GM10266 (cell line): Measurements from ENCODE around the gene OR4C11.

Source experiments
- DNase-seq: peaks from one replicate; pipeline ENCODE4 v3.0.0; 2012; ENCODE audit errors: extremely low spot score
- CTCF ChIP-seq: IDR thresholded peaks from 2 replicates; pipeline ENCODE4 v1.5.1; 2012; ENCODE audit warnings: mild to moderate bottlenecking, low read depth; ENCODE audit not compliant: control insufficient read depth, insufficient read depth; ENCODE audit errors: missing control alignments

The OR4C11 gene

DNA sequence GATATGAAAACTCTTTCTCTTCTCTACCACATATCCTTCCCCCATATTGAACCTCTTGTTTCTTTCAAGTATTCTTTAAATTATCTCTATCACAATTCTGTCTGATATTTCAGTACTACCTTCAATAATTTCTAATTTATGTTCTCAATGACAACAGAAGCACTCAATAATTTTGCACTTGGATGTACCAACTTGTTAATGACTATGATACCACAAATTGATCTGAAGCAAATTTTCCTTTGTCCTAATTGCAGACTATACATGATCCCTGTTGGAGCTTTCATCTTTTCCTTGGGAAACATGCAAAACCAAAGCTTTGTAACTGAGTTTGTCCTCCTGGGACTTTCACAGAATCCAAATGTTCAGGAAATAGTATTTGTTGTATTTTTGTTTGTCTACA, 53.3 kb downstream of the OR4C11 start, which contains the start of gene OR4C15:
Gene OR4C15 (plus strand): TSS at position 301 of the 400 bp plus-strand sequence. CDS start 0 bp downstream, at position 301.
- TF ChIP-seq CTCF = no peak
- no peak for DNase-seq
